WTC11 (cell line): ENCODE measurements around the gene COL6A3. TPM values are rescaled to one million over a fixed set of nuclear protein-coding genes. Genes with fewer than 3 reads are reported as not detected.

Experiments used
- ATAC-seq: fragments of 200-7000 bp; cut with Tn5 transposase; 2 replicates; pipeline ENCODE4 v1.10.0; 2021; ENCODE audit warnings: mild to moderate bottlenecking, moderate library complexity
- CTCF ChIA-PET: fragments of 300-600 bp; sonication (Branson Sonifier 250); formaldehyde crosslinking; loops from one replicate; lab custom pipeline; 2021; ENCODE audit warnings: antibody characterized with exemption; lab: Charles Lee
- POLR2A ChIA-PET: fragments of 350-600 bp; sonication (Branson Sonifier 250); formaldehyde crosslinking; loops from one replicate; lab custom pipeline; 2021; ENCODE audit warnings: antibody characterized with exemption; lab: Charles Lee
- DNase-seq: peaks from one replicate; pipeline ENCODE4 v3.0.0; 2021; ENCODE audit warnings: low spot score
- H3K27ac Mint-ChIP-seq: 2 replicates; pipeline ENCODE4 v1.8.0; 2021; ENCODE audit warnings: mixed read lengths
- H3K27me3 Mint-ChIP-seq: 2 replicates; pipeline ENCODE4 v1.8.0; 2021; ENCODE audit warnings: low read depth, mild to moderate bottlenecking, moderate library complexity, mixed read lengths
- H3K36me3 Mint-ChIP-seq: 2 replicates; pipeline ENCODE4 v1.8.0; 2021; ENCODE audit warnings: mixed read lengths
- H3K4me1 Mint-ChIP-seq: 2 replicates; pipeline ENCODE4 v1.8.0; 2022; ENCODE audit warnings: mixed read lengths
- H3K4me3 Mint-ChIP-seq: 2 replicates; pipeline ENCODE4 v1.8.0; 2021; ENCODE audit warnings: mild to moderate bottlenecking, moderate library complexity, mixed read lengths
- H3K9me3 Mint-ChIP-seq: 2 replicates; pipeline ENCODE4 v1.8.0; 2021; ENCODE audit warnings: mixed read lengths
- ATF6 ChIP-seq: sonication (generic); formaldehyde crosslinking; IDR thresholded peaks from 2 replicates; pipeline ENCODE4 v1.8.1; 2023; ENCODE audit warnings: mild to moderate bottlenecking, missing genetic modification reagents
- CTCF ChIP-seq: fragments of 200-600 bp; IDR thresholded peaks from 2 replicates; pipeline ENCODE4 v1.8.0; 2022; ENCODE audit warnings: antibody characterized with exemption
- E2F1 ChIP-seq: sonication (generic); formaldehyde crosslinking; IDR thresholded peaks from 2 replicates; pipeline ENCODE4 v1.8.0; 2022; ENCODE audit warnings: mild to moderate bottlenecking, missing genetic modification reagents
- ERG ChIP-seq: fragments of 250-450 bp; sonication (Bioruptor Pico); IDR thresholded peaks from 2 replicates; pipeline ENCODE4 v1.8.0; 2021; ENCODE audit warnings: mild to moderate bottlenecking
- FOXJ3 ChIP-seq: sonication (generic); formaldehyde crosslinking; IDR thresholded peaks from 2 replicates; pipeline ENCODE4 v1.9.0; 2021; ENCODE audit warnings: missing genetic modification reagents, mild to moderate bottlenecking, borderline replicate concordance
- GTF2I ChIP-seq: fragments of 250-450 bp; sonication (Bioruptor Pico); conservative IDR thresholded peaks from 2 replicates; pipeline ENCODE4 v1.4.0; 2021; ENCODE audit warnings: mild to moderate bottlenecking
- IRF1 ChIP-seq: sonication (generic); formaldehyde crosslinking; IDR thresholded peaks from 2 replicates; pipeline ENCODE4 v1.8.0; 2023; ENCODE audit warnings: missing genetic modification reagents
- IRF2 ChIP-seq: sonication (generic); formaldehyde crosslinking; IDR thresholded peaks from 2 replicates; pipeline ENCODE4 v1.8.0; 2022; ENCODE audit warnings: low read depth, missing genetic modification reagents, borderline replicate concordance
- MXD4 ChIP-seq: fragments of 250-450 bp; sonication (Bioruptor Pico); IDR thresholded peaks from 2 replicates; pipeline ENCODE4 v1.8.0; 2021; ENCODE audit warnings: mild to moderate bottlenecking, moderate library complexity, borderline replicate concordance
- NR1H2 ChIP-seq: sonication (generic); formaldehyde crosslinking; IDR thresholded peaks from 2 replicates; pipeline ENCODE4 v1.9.0; 2021; ENCODE audit warnings: mild to moderate bottlenecking, moderate library complexity, missing genetic modification reagents
- NR3C1 ChIP-seq: sonication (generic); formaldehyde crosslinking; conservative IDR thresholded peaks from 2 replicates; pipeline ENCODE4 v1.8.1; 2023; ENCODE audit warnings: low read depth, mild to moderate bottlenecking, missing genetic modification reagents
- ZNF138 ChIP-seq: sonication (generic); formaldehyde crosslinking; conservative IDR thresholded peaks from 2 replicates; pipeline ENCODE4 v1.8.1; 2022; ENCODE audit warnings: mild to moderate bottlenecking, moderate library complexity, missing genetic modification reagents
- ZNF232 ChIP-seq: sonication (generic); formaldehyde crosslinking; IDR thresholded peaks from 2 replicates; pipeline ENCODE4 v1.8.0; 2022; ENCODE audit warnings: mild to moderate bottlenecking, missing genetic modification reagents
- ZNF416 ChIP-seq: fragments of 250-450 bp; sonication (Bioruptor Pico); IDR thresholded peaks from 2 replicates; pipeline ENCODE4 v1.9.0; 2021; ENCODE audit warnings: mild to moderate bottlenecking, inconsistent platforms
- total RNA-seq: library from RNA; stranded (reverse); gene quantifications from 3 replicates; pipeline ENCODE4 v1.2.3, GENCODE V29; 2021
- TF ChIP-seq, protein P1 (sequence below): sonication (generic); formaldehyde crosslinking; IDR thresholded peaks from 2 replicates; pipeline ENCODE4 v1.8.1; 2023; ENCODE audit warnings: mild to moderate bottlenecking, missing genetic modification reagents, moderate library complexity
- TF ChIP-seq, protein P2 (sequence below): sonication (generic); formaldehyde crosslinking; conservative IDR thresholded peaks from 2 replicates; pipeline ENCODE4 v1.8.1; 2022; ENCODE audit warnings: mild to moderate bottlenecking, missing genetic modification reagents
- TF ChIP-seq, protein P3 (sequence below): sonication (generic); formaldehyde crosslinking; IDR thresholded peaks from 2 replicates; pipeline ENCODE4 v1.8.1; 2022; ENCODE audit warnings: low read depth, missing genetic modification reagents, borderline replicate concordance

Gene COL6A3
- total RNA-seq, 1 experiment from 2014 or later: 2.6 TPM

GRCh38 chr2:237455764-237456163, 41.8 kb upstream of the COL6A3 start:
- H3K4me3 Mint-ChIP-seq: no peak overlapping the region
- H3K27ac Mint-ChIP-seq: no peak overlapping the region
- peaks cover 29% of the 10 kb centered on the region for H3K27me3 Mint-ChIP-seq
- peaks cover 47% of the 10 kb centered on the region for H3K9me3 Mint-ChIP-seq
- peaks cover 18% of the 10 kb centered on the region for H3K4me1 Mint-ChIP-seq
- TF ChIP-seq IRF2 (CRISPR knock-in tag) (no peak), ZNF138 (CRISPR knock-in tag) (no peak), ATF6 (CRISPR knock-in tag) (no peak), ERG (no peak), MXD4 (CRISPR knock-in tag) (no peak)
- TF ChIP-seq, protein P1, sequence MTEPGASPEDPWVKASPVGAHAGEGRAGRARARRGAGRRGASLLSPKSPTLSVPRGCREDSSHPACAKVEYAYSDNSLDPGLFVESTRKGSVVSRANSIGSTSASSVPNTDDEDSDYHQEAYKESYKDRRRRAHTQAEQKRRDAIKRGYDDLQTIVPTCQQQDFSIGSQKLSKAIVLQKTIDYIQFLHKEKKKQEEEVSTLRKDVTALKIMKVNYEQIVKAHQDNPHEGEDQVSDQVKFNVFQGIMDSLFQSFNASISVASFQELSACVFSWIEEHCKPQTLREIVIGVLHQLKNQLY (CRISPR knock-in tag): no peak
- ChIA-PET CTCF (no interaction called here), POLR2A (no interaction called here)
- no peaks in the 10 kb centered on the region for H3K36me3 Mint-ChIP-seq
- ATAC-seq (no peak), DNase-seq (no peak)

- no peak overlapping the region for H3K27ac Mint-ChIP-seq
- ChIA-PET POLR2A (no interaction called here), CTCF (interaction anchor here (1.5 kb wide), 1 partner anchor 32 kb away, joined by 6 read pairs; no protein-coding TSS in a partner anchor)
- TF ChIP-seq IRF1 (CRISPR knock-in tag) (no peak), GTF2I (CRISPR knock-in tag) (no peak), E2F1 (no peak), ZNF232 (CRISPR knock-in tag) (no peak), ZNF416 (CRISPR knock-in tag) (no peak), CTCF (no peak)
- H3K4me3 Mint-ChIP-seq: no peak overlapping the region
- peaks cover 21% of the 10 kb centered on the region for H3K4me1 Mint-ChIP-seq
- DNase-seq: no peak
- no peaks in the 10 kb centered on the region for H3K36me3 Mint-ChIP-seq
- H3K9me3 Mint-ChIP-seq: peaks cover 43% of the 10 kb centered on the region
- H3K27me3 Mint-ChIP-seq: peaks cover 25% of the 10 kb centered on the region
- ATAC-seq: no peak
These were observed 39.7 kb upstream of the COL6A3 start for GRCh38 chr2:237453671-237454070.

- CTCF ChIA-PET: interaction anchor here (1.5 to 2.9 kb wide), 5 partner anchors 19 to 119 kb away, joined by 6 to 23 read pairs (median 18); partner anchors contain the start of gene COL6A3
- no peaks in the 10 kb centered on the region for H3K36me3 Mint-ChIP-seq
- no peak for TF ChIP-seq FOXJ3 (CRISPR knock-in tag)
- TF ChIP-seq NR1H2: no peak
- TF ChIP-seq NR3C1 (CRISPR knock-in tag): no peak
- TF ChIP-seq, protein P2, sequence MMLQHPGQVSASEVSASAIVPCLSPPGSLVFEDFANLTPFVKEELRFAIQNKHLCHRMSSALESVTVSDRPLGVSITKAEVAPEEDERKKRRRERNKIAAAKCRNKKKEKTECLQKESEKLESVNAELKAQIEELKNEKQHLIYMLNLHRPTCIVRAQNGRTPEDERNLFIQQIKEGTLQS: no peak
- TF ChIP-seq, protein P3, sequence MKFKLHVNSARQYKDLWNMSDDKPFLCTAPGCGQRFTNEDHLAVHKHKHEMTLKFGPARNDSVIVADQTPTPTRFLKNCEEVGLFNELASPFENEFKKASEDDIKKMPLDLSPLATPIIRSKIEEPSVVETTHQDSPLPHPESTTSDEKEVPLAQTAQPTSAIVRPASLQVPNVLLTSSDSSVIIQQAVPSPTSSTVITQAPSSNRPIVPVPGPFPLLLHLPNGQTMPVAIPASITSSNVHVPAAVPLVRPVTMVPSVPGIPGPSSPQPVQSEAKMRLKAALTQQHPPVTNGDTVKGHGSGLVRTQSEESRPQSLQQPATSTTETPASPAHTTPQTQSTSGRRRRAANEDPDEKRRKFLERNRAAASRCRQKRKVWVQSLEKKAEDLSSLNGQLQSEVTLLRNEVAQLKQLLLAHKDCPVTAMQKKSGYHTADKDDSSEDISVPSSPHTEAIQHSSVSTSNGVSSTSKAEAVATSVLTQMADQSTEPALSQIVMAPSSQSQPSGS (CRISPR knock-in tag): no peak
- TF ChIP-seq E2F1: no peak
- no peak overlapping the region for H3K27ac Mint-ChIP-seq
- peaks cover 24% of the 10 kb centered on the region for H3K27me3 Mint-ChIP-seq
- H3K9me3 Mint-ChIP-seq: peaks cover 36% of the 10 kb centered on the region
- H3K4me3 Mint-ChIP-seq: no peak overlapping the region
- ATAC-seq (no peak), DNase-seq (no peak)
- POLR2A ChIA-PET: no interaction called here
- H3K4me1 Mint-ChIP-seq: peaks cover 21% of the 10 kb centered on the region
These were observed 38.9 kb upstream of the COL6A3 start for GRCh38 chr2:237452861-237453260.
